Right lobe of liver (tissue), 6 donors: Measurements from ENCODE around the gene ADGRG6. TPM values are rescaled to one million over a fixed set of nuclear protein-coding genes. Genes with fewer than 3 reads are reported as not detected.

Experiments
- ATAC-seq, 4 donors: fragments of 200-7000 bp; cut with Tn5 transposase; one replicate each; pipeline ENCODE4 v1.9.1; 2020; ENCODE audit warnings: mild to moderate bottlenecking in 4 of 4, moderate library complexity in 4 of 4
- DNase-seq, 3 donors: peaks; one replicate each; pipeline ENCODE4 v3.0.0-alpha.2; 2020
- H3K27ac ChIP-seq, 3 donors: fragments of 200-600 bp; one replicate each; pipeline ENCODE4 v1.8.0; 2022
- H3K27me3 ChIP-seq, 2 donors: fragments of 200-600 bp; one replicate each; pipeline ENCODE4 v1.8.0; 2022
- H3K36me3 ChIP-seq, 4 donors: fragments of 200-600 bp; sonication (generic) in 1 of 4; one replicate each; pipeline versions ENCODE4 v1.5.1 to v1.8.0; 2017 to 2022; ENCODE audit warnings: control low read depth in 1 of 4
- H3K4me1 ChIP-seq, 4 donors: fragments of 200-600 bp; sonication (generic) in 1 of 4; one replicate each; pipeline versions ENCODE4 v1.5.1 to v1.8.0; 2017 to 2022; ENCODE audit warnings: control low read depth in 1 of 4
- H3K4me3 ChIP-seq, 3 donors: fragments of 200-600 bp; one replicate each; pipeline ENCODE4 v1.8.0; 2022
- H3K9me3 ChIP-seq, 4 donors: fragments of 200-600 bp; sonication (generic) in 1 of 4; one replicate each; pipeline versions ENCODE4 v1.5.1 to v1.8.0; 2017 to 2022; ENCODE audit warnings: control low read depth in 1 of 4
- CTCF ChIP-seq, 4 donors: fragments of 200-600 bp in 3 of 4; fragments of 450-650 bp in 1 of 4; IDR thresholded peaks; one replicate each; pipeline versions ENCODE4 v1.5.1 to v1.8.0; 2016 to 2022; ENCODE audit warnings: antibody characterized with exemption in 4 of 4, mild to moderate bottlenecking in 2 of 4
- POLR2A ChIP-seq: fragments of 450-650 bp; IDR thresholded peaks from one replicate; pipeline ENCODE4 v1.6.1; 2017; ENCODE audit warnings: antibody characterized with exemption, mild to moderate bottlenecking
- WGBS: methylation state at CpG from one replicate; pipeline ENCODE4 v1.1.6; 2018; ENCODE audit warnings: low coverage, low lambda C conversion rate; ENCODE audit not compliant: insufficient coverage; ENCODE audit errors: missing lambda C conversion rate; 5-methylcytosine and 5-hydroxymethylcytosine counted together
- intact Hi-C, 2 donors: fragments of 100-400 bp; cut with DNase I; formaldehyde crosslinking; loops; one replicate each; pipeline versions ENCODE4 v1.11.2 to v1.14.1; 2022
- total RNA-seq, 6 experiments: library from RNA; depleted of rRNA in 2 of 6; stranded (reverse); fragments of >200 nt in 2 of 6; fragmentation: NEBNext Ultra II Directional in 3 of 6; extraction: Animal tissue kit (Norgen Biotek cat#: 25700) in 3 of 6; gene quantifications; one replicate each; pipeline versions ENCODE4 v1.1.0 to v1.2.4, GENCODE V29; 2016 to 2023
- donor health status: DM: no; HTN: yes; CAD: no.
- donor health status: DM: no; HTN: no; CAD: no.
- donor health status: DM: no; HTN: no; CAD: no.
- donor health status: DM: no; HTN: yes; CAD: no.
- donor health status: DM: no; HTN: yes; CAD: no.

ADGRG6 gene
- total RNA-seq, 6 experiments from 2014 or later: 49.6 to 114 (median 94.6) TPM

GRCh38 chr6:142359271-142359960 lies 57.6 kb downstream of the ADGRG6 start:
- Histone ChIP-seq H3K27me3 (no peaks in the 10 kb centered on the region), H3K36me3 (no peaks in the 10 kb centered on the region), H3K27ac (no peak overlapping the region), H3K4me1 (peaks cover 0 to 17% (median 6%) of the 10 kb centered on the region in 4 donors), H3K4me3 (no peak overlapping the region), H3K9me3 (no peaks in the 10 kb centered on the region)
- DNase-seq (no peak), ATAC-seq (peak in 3 of 4 donors; percentile 30 to 31 (median 30))
- WGBS: 13% methylated on average over 2 of the region's 2 CpGs
- intact Hi-C loops: no loop called here
- TF ChIP-seq CTCF (IDR thresholded peaks at IDR 0.05) (no peak), POLR2A (no peak)

GRCh38 chr6:142361345-142361744 lies 59.5 kb downstream of the ADGRG6 start:
- H3K27ac ChIP-seq: no peak overlapping the region

GRCh38 chr6:142361779-142362750 lies 60.3 kb downstream of the ADGRG6 start:
- Histone ChIP-seq H3K27ac (no peak overlapping the region), H3K36me3 (no peaks in the 10 kb centered on the region), H3K9me3 (no peaks in the 10 kb centered on the region), H3K27me3 (no peaks in the 10 kb centered on the region), H3K4me3 (no peak overlapping the region), H3K4me1 (peaks cover 0 to 17% (median 6%) of the 10 kb centered on the region in 4 donors)
- intact Hi-C loops: no loop called here
- TF ChIP-seq CTCF (IDR thresholded peaks at IDR 0.05) (no peak), POLR2A (no peak)
- no peak for DNase-seq
- 65% methylated on average over 7 of the region's 8 CpGs for WGBS
- ATAC-seq: peak in 3 of 4 donors; percentile 23 to 57 (median 55)

More at GRCh38 chr6:142361345-142361744, 59.5 kb downstream of the ADGRG6 start:
- no peak for ATAC-seq
- no peaks in the 10 kb centered on the region for H3K27me3 ChIP-seq
- no peaks in the 10 kb centered on the region for H3K36me3 ChIP-seq
- TF ChIP-seq CTCF (IDR thresholded peaks at IDR 0.05): no peak
- no peak for TF ChIP-seq POLR2A
- intact Hi-C loops: no loop called here
- DNase-seq: no peak
- H3K9me3 ChIP-seq: no peaks in the 10 kb centered on the region
- no peak overlapping the region for H3K4me3 ChIP-seq
- H3K4me1 ChIP-seq: peaks cover 0 to 17% (median 6%) of the 10 kb centered on the region in 4 donors
- 85% methylated on average over 5 of the region's 5 CpGs for WGBS

GRCh38 chr6:142367061-142367460 lies 65.3 kb downstream of the ADGRG6 start:
- no peak for DNase-seq
- TF ChIP-seq CTCF (IDR thresholded peaks at IDR 0.05) (no peak), POLR2A (no peak)
- H3K9me3 ChIP-seq: no peaks in the 10 kb centered on the region
- ATAC-seq: no peak
- H3K4me3 ChIP-seq: no peak overlapping the region
- peaks cover 0 to 1% (median 0%) of the 10 kb centered on the region in 4 donors for H3K4me1 ChIP-seq
- peaks cover 0 to 3% (median 0%) of the 10 kb centered on the region in 4 donors for H3K36me3 ChIP-seq
- no peak overlapping the region for H3K27ac ChIP-seq
- intact Hi-C loops: no loop called here
- 83% methylated on average over 3 of the region's 3 CpGs for WGBS
- no peaks in the 10 kb centered on the region for H3K27me3 ChIP-seq
